GM18520 (cell line): Measurements from ENCODE around the gene RGS6.

Source experiments
- ATAC-seq: cut with Tn5 transposase; IDR thresholded peaks from one replicate; pipeline ENCODE4 v1.9.1; 2021; ENCODE audit not compliant: unreplicated experiment

The RGS6 gene

GRCh38 chr14:72303930-72304329 lies 371.7 kb downstream of the RGS6 start:
- no peak for ATAC-seq

GRCh38 chr14:72305561-72305960 lies 373.3 kb downstream of the RGS6 start:
- no peak for ATAC-seq

GRCh38 chr14:72308967-72309485 lies 376.8 kb downstream of the RGS6 start:
- ATAC-seq: no peak

- ATAC-seq: no peak
These were observed 378.9 kb downstream of the RGS6 start for GRCh38 chr14:72311116-72311515.

GRCh38 chr14:72311516-72311915 lies 379.3 kb downstream of the RGS6 start:
- ATAC-seq: no peak

- no peak for ATAC-seq
These were observed 382.7 kb downstream of the RGS6 start for GRCh38 chr14:72314808-72315435.

- no peak for ATAC-seq
These were observed 383.5 kb downstream of the RGS6 start for GRCh38 chr14:72315714-72316113.

GRCh38 chr14:72318648-72319047 lies 386.4 kb downstream of the RGS6 start:
- no peak for ATAC-seq

- no peak for ATAC-seq
These were observed 399.8 kb downstream of the RGS6 start for GRCh38 chr14:72332046-72332445.

GRCh38 chr14:72332871-72333270 lies 400.6 kb downstream of the RGS6 start:
- no peak for ATAC-seq

- no peak for ATAC-seq
These were observed 401.1 kb downstream of the RGS6 start for GRCh38 chr14:72333357-72333756.

- no peak for ATAC-seq
These were observed 404.2 kb downstream of the RGS6 start for GRCh38 chr14:72336311-72336980.

- ATAC-seq: no peak
These were observed 409.0 kb downstream of the RGS6 start for GRCh38 chr14:72341237-72341636.

GRCh38 chr14:72341686-72342085 lies 409.5 kb downstream of the RGS6 start:
- no peak for ATAC-seq

GRCh38 chr14:72347118-72347517 lies 414.9 kb downstream of the RGS6 start:
- no peak for ATAC-seq

- no peak for ATAC-seq
These were observed 418.0 kb downstream of the RGS6 start for GRCh38 chr14:72350215-72350614.

- ATAC-seq: no peak
These were observed 419.8 kb downstream of the RGS6 start for GRCh38 chr14:72352012-72352411.

GRCh38 chr14:72366619-72367018 lies 434.4 kb downstream of the RGS6 start:
- ATAC-seq: no peak

GRCh38 chr14:72369106-72369505 lies 436.9 kb downstream of the RGS6 start:
- ATAC-seq: no peak

GRCh38 chr14:72377016-72377415 lies 444.8 kb downstream of the RGS6 start:
- no peak for ATAC-seq

- no peak for ATAC-seq
These were observed 448.2 kb downstream of the RGS6 start for GRCh38 chr14:72380456-72380855.

GRCh38 chr14:72383865-72384264 lies 451.6 kb downstream of the RGS6 start:
- ATAC-seq: no peak

- ATAC-seq: no peak
These were observed 455.5 kb downstream of the RGS6 start for GRCh38 chr14:72387726-72388125.
